Central memory CD8-positive, alpha-beta T cell (primary cell): ENCODE results near the gene CCDC110.

ENCODE experiments used
- ATAC-seq: fragments of 150-1000 bp; cut with Tn5 transposase; replicated peaks from 2 replicates; pipeline ENCODE4 v1.10.0; 2022; ENCODE audit warnings: mild to moderate bottlenecking, moderate FRiP score, moderate number of reproducible peaks; ENCODE audit not compliant: poor library complexity, severe bottlenecking; ENCODE audit errors: extremely low read depth
- DNase-seq, 2 donors: peaks; one replicate each; pipeline ENCODE4 v3.0.0; 2021; ENCODE audit warnings: low spot score in 2 of 2
- H3K27ac Mint-ChIP-seq: one replicate; pipeline ENCODE4 v1.8.0; 2022; ENCODE audit warnings: low read depth, mild to moderate bottlenecking, moderate library complexity, mixed read lengths
- H3K27me3 Mint-ChIP-seq: one replicate; pipeline ENCODE4 v1.8.0; 2022; ENCODE audit warnings: mixed read lengths
- H3K36me3 Mint-ChIP-seq: one replicate; pipeline ENCODE4 v1.8.0; 2022; ENCODE audit warnings: mild to moderate bottlenecking, moderate library complexity, mixed read lengths; ENCODE audit not compliant: insufficient read depth
- H3K4me1 Mint-ChIP-seq: one replicate; pipeline ENCODE4 v1.8.0; 2022; ENCODE audit warnings: mixed read lengths
- H3K4me3 Mint-ChIP-seq: one replicate; pipeline ENCODE4 v1.8.0; 2022; ENCODE audit warnings: mild to moderate bottlenecking, moderate library complexity, mixed read lengths
- H3K9me3 Mint-ChIP-seq: one replicate; pipeline ENCODE4 v1.8.0; 2022; ENCODE audit warnings: mixed read lengths

CCDC110 gene

GRCh38 chr4:185504098-185505047 is 32.8 kb upstream of the CCDC110 start:
- Mint-ChIP-seq H3K4me1 (no peaks in the 10 kb centered on the region), H3K27ac (no peak overlapping the region), H3K36me3 (no peaks in the 10 kb centered on the region), H3K27me3 (peaks cover 52% of the 10 kb centered on the region), H3K4me3 (no peak overlapping the region), H3K9me3 (no peaks in the 10 kb centered on the region)
- DNase-seq (no peak), ATAC-seq (no peak)

GRCh38 chr4:185502386-185502785 is 30.9 kb upstream of the CCDC110 start:
- Mint-ChIP-seq H3K36me3 (peaks cover 2% of the 10 kb centered on the region), H3K4me3 (no peak overlapping the region), H3K9me3 (no peaks in the 10 kb centered on the region), H3K27me3 (peaks cover 47% of the 10 kb centered on the region), H3K4me1 (no peaks in the 10 kb centered on the region), H3K27ac (no peak overlapping the region)
- DNase-seq (no peak), ATAC-seq (no peak)

DNA sequence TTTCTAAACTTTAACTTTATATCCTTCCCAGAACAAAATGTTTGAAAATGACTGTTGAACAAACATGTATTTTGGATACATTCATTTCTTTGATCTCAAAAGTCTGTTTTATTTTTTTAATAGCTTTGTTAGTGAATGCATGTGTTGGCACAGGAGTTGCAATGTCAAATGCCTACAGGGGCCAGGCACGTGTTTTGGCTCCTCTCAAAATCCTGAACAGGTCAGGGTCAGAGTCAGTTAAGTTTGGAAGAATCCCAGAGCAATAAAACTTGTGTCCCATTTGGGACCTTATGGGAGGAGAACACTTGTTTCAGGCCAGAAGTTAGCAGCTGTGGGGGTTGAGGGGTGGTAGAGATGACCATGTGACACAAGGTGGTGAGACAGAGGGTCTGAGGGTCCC is 29.0 kb upstream of the CCDC110 start:
- H3K27ac Mint-ChIP-seq = no peak overlapping the region
- no peaks in the 10 kb centered on the region for H3K4me1 Mint-ChIP-seq
- DNase-seq (no peak), ATAC-seq (no peak)
- H3K27me3 Mint-ChIP-seq = peaks cover 42% of the 10 kb centered on the region
- H3K4me3 Mint-ChIP-seq = no peak overlapping the region
- H3K36me3 Mint-ChIP-seq = peaks cover 3% of the 10 kb centered on the region
- no peaks in the 10 kb centered on the region for H3K9me3 Mint-ChIP-seq

DNA sequence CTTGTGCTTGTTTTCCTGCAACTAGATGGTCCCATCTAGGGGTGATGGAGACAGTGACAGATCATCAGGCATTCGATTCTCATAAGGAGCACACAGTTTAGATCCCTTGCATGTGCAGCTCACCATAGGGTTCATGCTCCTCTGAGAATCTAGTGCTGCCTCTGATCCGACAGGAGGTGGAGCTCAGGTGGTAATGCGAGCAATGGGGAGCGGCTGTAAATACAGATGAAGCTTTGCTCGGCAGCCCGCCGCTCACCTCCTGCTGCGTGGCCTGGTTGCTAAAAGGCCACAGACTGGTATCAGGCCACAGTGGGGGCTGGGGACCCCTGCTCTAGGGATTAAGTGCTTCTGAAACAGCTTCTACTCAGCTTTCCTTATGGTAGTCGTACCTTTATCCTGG is 28.5 kb upstream of the CCDC110 start:
- H3K36me3 Mint-ChIP-seq = peaks cover 3% of the 10 kb centered on the region
- H3K9me3 Mint-ChIP-seq = no peaks in the 10 kb centered on the region
- H3K4me1 Mint-ChIP-seq = no peaks in the 10 kb centered on the region
- H3K4me3 Mint-ChIP-seq = no peak overlapping the region
- no peak overlapping the region for H3K27ac Mint-ChIP-seq
- H3K27me3 Mint-ChIP-seq = peaks cover 42% of the 10 kb centered on the region
- ATAC-seq (no peak), DNase-seq (no peak)

DNA sequence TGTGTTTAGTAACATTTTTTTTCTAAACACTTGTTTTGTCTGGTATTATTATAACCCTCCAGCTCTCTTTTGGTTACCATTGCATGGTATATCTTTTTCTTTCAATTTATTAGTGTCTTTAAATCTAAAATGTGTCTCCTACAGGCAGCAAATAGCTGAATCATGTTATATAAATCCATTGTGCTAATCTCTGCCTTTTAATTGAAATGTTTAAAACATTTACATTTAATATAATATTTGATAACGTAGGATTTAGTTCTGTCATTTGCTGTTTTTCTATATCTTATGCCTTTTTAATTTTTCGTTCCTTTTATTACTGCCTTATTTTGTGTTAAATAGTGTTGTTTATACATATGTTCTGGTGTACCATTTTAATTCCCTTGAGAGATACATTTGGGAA is 17.1 kb upstream of the CCDC110 start:
- H3K27me3 Mint-ChIP-seq = peaks cover 75% of the 10 kb centered on the region
- no peak for ATAC-seq

DNA sequence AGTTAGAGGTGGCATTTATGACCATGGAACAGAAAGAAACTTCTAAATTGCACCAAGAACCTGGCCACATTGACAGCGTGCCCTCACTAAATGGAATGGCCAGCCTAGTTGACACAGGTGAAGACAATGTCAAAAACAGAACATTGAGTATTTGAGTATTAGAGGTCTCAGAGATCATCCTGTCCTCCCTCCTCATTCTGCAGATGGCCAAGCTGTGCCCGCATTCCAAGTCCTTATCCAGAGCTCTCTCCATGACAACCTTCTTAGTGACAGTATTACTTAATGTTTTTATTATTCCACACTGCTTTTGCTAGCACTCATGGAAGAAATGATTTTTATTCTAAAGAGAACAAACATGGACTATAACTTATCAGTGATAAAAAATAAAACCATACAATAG is 9.9 kb upstream of the CCDC110 start:
- no peak for ATAC-seq
- DNase-seq = no peak
- Mint-ChIP-seq H3K27ac (no peak overlapping the region), H3K27me3 (peaks cover 77% of the 10 kb centered on the region), H3K4me3 (no peak overlapping the region), H3K9me3 (no peaks in the 10 kb centered on the region), H3K4me1 (no peaks in the 10 kb centered on the region), H3K36me3 (no peaks in the 10 kb centered on the region)

More for the DNA sequence above, 17.1 kb upstream of the CCDC110 start:
- Mint-ChIP-seq H3K36me3 (no peaks in the 10 kb centered on the region), H3K4me1 (no peaks in the 10 kb centered on the region), H3K4me3 (no peak overlapping the region), H3K27ac (no peak overlapping the region), H3K9me3 (peaks cover 16% of the 10 kb centered on the region)
- no peak for DNase-seq

GRCh38 chr4:185480016-185480732 is 8.6 kb upstream of the CCDC110 start:
- no peaks in the 10 kb centered on the region for H3K9me3 Mint-ChIP-seq
- H3K27me3 Mint-ChIP-seq = peaks cover 69% of the 10 kb centered on the region
- H3K36me3 Mint-ChIP-seq = no peaks in the 10 kb centered on the region
- DNase-seq = no peak
- no peak for ATAC-seq
- H3K4me3 Mint-ChIP-seq = no peak overlapping the region
- H3K27ac Mint-ChIP-seq = no peak overlapping the region
- H3K4me1 Mint-ChIP-seq = no peaks in the 10 kb centered on the region

DNA sequence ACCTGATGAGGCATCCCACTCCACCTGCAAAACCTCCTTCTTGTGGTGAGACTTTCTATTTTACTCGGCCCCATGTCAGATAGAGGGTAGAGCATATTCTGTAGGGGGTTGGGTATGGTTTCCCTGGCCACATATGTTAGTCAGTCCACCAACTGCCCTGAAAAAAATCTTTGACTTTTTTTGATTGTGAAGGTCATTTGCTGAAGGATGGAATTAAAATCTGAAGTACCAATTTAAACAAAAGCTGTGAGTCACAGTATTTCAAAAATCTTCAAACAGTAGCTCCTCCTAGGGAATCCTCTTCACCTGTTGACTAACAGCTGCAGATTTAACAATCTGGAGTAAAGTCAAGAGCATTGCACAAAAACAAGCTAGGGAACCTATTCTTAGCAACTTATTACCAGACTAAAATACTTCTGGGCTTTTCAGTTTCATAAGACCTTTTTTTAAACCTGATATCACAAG is 8.0 kb upstream of the CCDC110 start:
- DNase-seq (no peak), ATAC-seq (no peak)
- Mint-ChIP-seq H3K4me1 (no peaks in the 10 kb centered on the region), H3K9me3 (no peaks in the 10 kb centered on the region), H3K4me3 (no peak overlapping the region), H3K27ac (no peak overlapping the region), H3K27me3 (peaks cover 63% of the 10 kb centered on the region), H3K36me3 (no peaks in the 10 kb centered on the region)

DNA sequence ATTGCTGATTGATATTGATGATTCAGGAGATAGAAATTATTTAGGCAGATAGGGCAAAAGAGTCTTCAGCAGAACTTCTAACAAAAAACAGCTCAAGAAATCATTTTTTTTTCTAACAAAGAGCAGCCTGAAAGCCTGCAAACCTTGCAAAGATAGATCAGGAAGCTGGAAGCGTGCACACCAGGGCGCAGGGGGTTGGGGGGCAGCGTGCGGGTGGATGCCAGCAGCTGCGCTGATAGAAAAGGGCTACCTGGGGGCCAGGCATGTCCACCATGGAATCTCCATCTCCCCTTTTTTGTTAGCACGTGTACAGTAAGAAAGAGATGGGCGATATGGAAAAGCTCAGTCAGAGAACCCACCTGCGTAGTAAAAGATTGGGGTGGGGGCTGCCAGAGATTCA is 1.7 kb upstream of the CCDC110 start:
- no peaks in the 10 kb centered on the region for H3K9me3 Mint-ChIP-seq
- ATAC-seq (no peak), DNase-seq (no peak)
- H3K27me3 Mint-ChIP-seq = peaks cover 20% of the 10 kb centered on the region
- peaks cover 20% of the 10 kb centered on the region for H3K4me1 Mint-ChIP-seq
- no peak overlapping the region for H3K4me3 Mint-ChIP-seq
- H3K27ac Mint-ChIP-seq = no peak overlapping the region
- peaks cover 4% of the 10 kb centered on the region for H3K36me3 Mint-ChIP-seq

DNA sequence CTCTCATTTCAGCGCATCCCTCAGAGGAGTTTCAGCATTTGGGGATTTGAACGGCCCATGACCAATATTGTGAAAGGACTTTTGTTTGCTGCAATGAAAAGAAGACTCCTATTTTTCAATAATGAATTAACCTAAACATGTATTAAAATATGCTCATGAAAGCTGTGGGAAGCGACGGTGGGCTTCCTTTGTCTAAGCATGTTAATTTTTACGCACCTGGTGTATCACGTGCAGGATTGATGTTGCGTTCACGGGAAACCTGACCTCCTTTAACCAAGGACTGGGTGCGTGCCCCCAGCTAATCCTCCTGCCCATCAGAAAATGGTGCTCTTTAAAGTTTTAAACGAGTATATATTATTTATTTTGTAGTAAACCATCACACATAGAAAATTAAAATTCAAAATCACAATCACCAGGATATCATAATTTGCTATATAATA is 590 bp upstream of the CCDC110 start:
- H3K9me3 Mint-ChIP-seq = no peaks in the 10 kb centered on the region
- peaks cover 9% of the 10 kb centered on the region for H3K27me3 Mint-ChIP-seq
- ATAC-seq (no peak), DNase-seq (no peak)
- H3K27ac Mint-ChIP-seq = peak overlapping the region; percentile 66
- H3K4me3 Mint-ChIP-seq = peak overlapping the region; percentile 86
- H3K4me1 Mint-ChIP-seq = peaks cover 20% of the 10 kb centered on the region
- peaks cover 4% of the 10 kb centered on the region for H3K36me3 Mint-ChIP-seq

DNA sequence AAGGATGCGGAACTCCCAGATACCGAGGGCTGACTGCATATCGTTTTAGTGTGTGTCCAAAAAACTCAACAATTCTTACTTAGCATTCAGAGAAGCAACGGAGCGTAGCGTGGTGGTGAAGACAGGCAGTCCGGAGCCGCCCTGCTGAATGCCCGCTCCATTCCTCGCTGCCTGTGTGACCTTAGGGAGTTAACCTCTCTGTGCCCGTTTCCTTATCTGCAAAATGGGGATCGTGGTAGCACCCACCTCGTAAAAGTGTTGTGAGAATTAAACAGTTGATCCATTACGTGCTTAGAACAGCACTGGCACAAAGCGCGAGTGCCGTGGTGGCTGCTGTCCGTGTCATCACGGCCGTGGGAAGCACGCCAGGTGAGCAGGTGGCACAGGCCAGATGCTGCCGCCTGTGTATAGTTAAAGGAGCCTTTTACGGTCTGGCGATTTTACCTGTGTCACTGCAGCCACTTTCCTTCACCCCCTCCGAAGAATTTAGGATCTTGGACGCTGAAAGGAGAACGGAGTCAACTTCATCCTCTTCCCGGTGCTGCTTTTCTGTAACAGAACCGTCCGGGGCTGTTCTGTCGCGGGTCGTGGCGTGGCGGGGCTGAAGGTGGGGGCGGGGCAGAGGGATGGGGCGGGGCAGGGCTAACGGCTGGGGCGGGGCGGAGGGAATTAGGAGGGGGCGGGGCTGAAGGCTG is 885 bp downstream of the CCDC110 start:
- Mint-ChIP-seq H3K9me3 (no peaks in the 10 kb centered on the region), H3K4me1 (peaks cover 20% of the 10 kb centered on the region), H3K36me3 (peaks cover 4% of the 10 kb centered on the region), H3K27ac (no peak overlapping the region), H3K4me3 (peak overlapping the region; percentile 86), H3K27me3 (no peaks in the 10 kb centered on the region)
- DNase-seq (peak; percentile 39 to 40), ATAC-seq (peak; percentile 46)

DNA sequence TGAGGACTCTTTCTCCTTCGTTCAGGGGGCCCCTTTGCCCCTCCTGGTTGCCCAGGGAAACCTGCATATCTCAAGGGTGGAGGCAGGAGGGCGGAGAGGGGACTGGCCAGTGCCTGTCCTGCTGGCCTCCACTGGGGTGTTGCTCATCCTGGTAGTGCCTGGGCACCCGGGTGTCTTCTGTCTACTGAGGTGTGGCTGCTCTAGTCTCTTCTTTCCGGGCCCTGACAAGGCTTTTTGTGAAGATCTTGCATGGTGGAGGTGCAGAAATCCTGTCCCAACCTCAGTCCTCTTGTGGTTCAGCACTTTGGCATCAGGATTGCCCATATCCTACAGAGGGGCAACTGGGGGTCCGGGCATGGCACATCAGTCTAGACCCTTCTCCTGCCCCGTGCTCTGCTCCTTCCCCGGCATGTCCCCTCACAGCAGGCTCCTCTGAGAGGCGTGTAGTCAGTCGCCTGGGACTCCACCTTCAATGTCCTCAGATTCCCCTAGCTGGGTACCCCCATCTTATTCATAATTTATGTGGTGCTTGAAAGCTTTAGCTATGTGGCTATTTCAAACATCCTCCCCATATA is 1.9 kb downstream of the CCDC110 start:
- peak overlapping the region; percentile 19 for H3K27ac Mint-ChIP-seq
- DNase-seq = no peak
- no peak for ATAC-seq
- H3K9me3 Mint-ChIP-seq = no peaks in the 10 kb centered on the region
- peaks cover 4% of the 10 kb centered on the region for H3K36me3 Mint-ChIP-seq
- H3K4me3 Mint-ChIP-seq = no peak overlapping the region
- H3K4me1 Mint-ChIP-seq = peaks cover 20% of the 10 kb centered on the region
- H3K27me3 Mint-ChIP-seq = no peaks in the 10 kb centered on the region
